H1 (cell line): Measurements from ENCODE around the gene TET2. TPM values are rescaled to one million over a fixed set of nuclear protein-coding genes. Genes with fewer than 3 reads are reported as not detected.

Experiments used
- CTCF ChIA-PET: fragments of 300-600 bp; sonication (Branson Sonifier 250); formaldehyde crosslinking; loops from one replicate; lab custom pipeline; 2021; ENCODE audit not compliant: partially characterized antibody; lab: Charles Lee
- POLR2A ChIA-PET: fragments of 300-600 bp; sonication (Branson Sonifier 250); formaldehyde crosslinking; loops from one replicate; lab custom pipeline; 2021; ENCODE audit warnings: inconsistent platforms; ENCODE audit not compliant: partially characterized antibody; lab: Charles Lee
- DNase-seq, 2 experiments: peaks; one replicate each; pipeline versions ENCODE4 v3.0.0 to v3.0.0-alpha.2; 2010 to 2022; ENCODE audit warnings: low spot score in 2 of 2, low read depth in 1 of 2, mixed read lengths in 1 of 2
- FAIRE-seq: peaks from 2 replicates; lab custom pipeline; 2011; peaks lifted over from hg19 to GRCh38; lab: Jason Lieb, UNC
- H2AFZ ChIP-seq: 2 replicates; pipeline ENCODE4 v1.8.1; 2012; ENCODE audit warnings: low read length, inconsistent platforms
- H2AK5ac ChIP-seq: 2 replicates; pipeline ENCODE4 v1.6.1; 2013; ENCODE audit warnings: low read depth, low read length
- H2BK120ac ChIP-seq: replicated peaks from 2 replicates; pipeline ENCODE3; 2013; ENCODE audit warnings: low read depth, low read length, inconsistent platforms
- H2BK12ac ChIP-seq: 2 replicates; pipeline ENCODE4 v1.6.1; 2013; ENCODE audit warnings: low read depth, low read length
- H2BK15ac ChIP-seq: 2 replicates; pipeline ENCODE4 v1.6.1; 2013; ENCODE audit warnings: low read length
- H2BK20ac ChIP-seq: 2 replicates; pipeline ENCODE4 v1.6.1; 2013; ENCODE audit warnings: low read length
- H2BK5ac ChIP-seq: 2 replicates; pipeline ENCODE4 v1.6.1; 2013; ENCODE audit warnings: low read depth, low read length
- H3K14ac ChIP-seq: 2 replicates; pipeline ENCODE4 v1.6.1; 2013; ENCODE audit warnings: inconsistent platforms; ENCODE audit not compliant: insufficient read length
- H3K18ac ChIP-seq: 2 replicates; pipeline ENCODE4 v1.6.1; 2013; ENCODE audit warnings: low read length; ENCODE audit errors: extremely low read depth
- H3K23ac ChIP-seq: 2 replicates; pipeline ENCODE4 v1.6.1; 2013; ENCODE audit warnings: inconsistent platforms; ENCODE audit not compliant: insufficient read length
- H3K23me2 ChIP-seq: 2 replicates; pipeline ENCODE4 v1.6.1; 2013; ENCODE audit warnings: low read depth, low read length
- H3K27ac ChIP-seq: 2 replicates; pipeline ENCODE4 v1.6.1; 2011; ENCODE audit warnings: low read depth, low read length, inconsistent platforms
- H3K27me3 ChIP-seq, 4 experiments: replicated peaks in 1 of 4; 1 replicate in 1 of 4; 2 replicates in 3 of 4; pipeline versions ENCODE4 v1.6.1 to v1.8.1; 2011 to 2013; ENCODE audit warnings: low read length in 3 of 4, mild to moderate bottlenecking in 3 of 4, inconsistent platforms in 2 of 4, mixed read lengths in 2 of 4, moderate library complexity in 1 of 4; ENCODE audit not compliant: control insufficient read depth in 3 of 4, insufficient read depth in 3 of 4; ENCODE audit errors: extremely low read depth in 1 of 4
- H3K36me3 ChIP-seq, 4 experiments: 2 replicates each; pipeline versions ENCODE4 v1.6.1 to v1.8.1; 2011 to 2013; ENCODE audit warnings: mild to moderate bottlenecking in 4 of 4, low read length in 3 of 4, moderate library complexity in 2 of 4, control low read depth in 1 of 4, inconsistent platforms in 1 of 4; ENCODE audit not compliant: insufficient read depth in 4 of 4, control insufficient read depth in 2 of 4
- H3K4ac ChIP-seq: replicated peaks from 2 replicates; pipeline ENCODE3; 2013; ENCODE audit warnings: low read length, low read depth, mixed read lengths, inconsistent platforms; ENCODE audit not compliant: insufficient read length
- H3K4me1 ChIP-seq, 4 experiments: replicated peaks in 1 of 4; 1 replicate in 1 of 4; 2 replicates in 3 of 4; pipeline versions ENCODE4 v1.6.1 to v1.8.1; 2011 to 2013; ENCODE audit warnings: low read length in 3 of 4, inconsistent platforms in 2 of 4, mixed read lengths in 1 of 4; ENCODE audit not compliant: insufficient read depth in 4 of 4, control insufficient read depth in 3 of 4
- H3K4me2 ChIP-seq, 2 experiments: 2 replicates each; pipeline versions ENCODE4 v1.6.1 to v1.8.1; 2011 to 2013; ENCODE audit warnings: low read depth in 2 of 2, low read length in 2 of 2, control low read depth in 1 of 2, inconsistent platforms in 1 of 2, mild to moderate bottlenecking in 1 of 2; ENCODE audit not compliant: insufficient read depth in 1 of 2
- H3K4me3 ChIP-seq, 4 experiments: fragments of 200-600, 300-600 bp in 1 of 4; sonication (generic), shearing (Covaris generic), sonication (Bioruptor Twin) in 1 of 4; 2 replicates each; pipeline versions ENCODE4 v1.5.1 to v1.8.1; 2011 to 2016; ENCODE audit warnings: low read length in 4 of 4, low read depth in 3 of 4, control low read depth in 2 of 4, inconsistent platforms in 2 of 4, mild to moderate bottlenecking in 2 of 4, mixed read lengths in 1 of 4, moderate library complexity in 1 of 4; ENCODE audit not compliant: insufficient read depth in 2 of 4; ENCODE audit errors: extremely low read depth in 1 of 4
- H3K56ac ChIP-seq: replicated peaks from 2 replicates; pipeline ENCODE3; 2013; ENCODE audit warnings: low read depth, mild to moderate bottlenecking, mixed read lengths, low read length, inconsistent platforms; ENCODE audit not compliant: insufficient read length
- H3K79me1 ChIP-seq: 2 replicates; pipeline ENCODE4 v1.6.1; 2013; ENCODE audit warnings: low read depth, low read length, control low read depth
- H3K79me2 ChIP-seq, 2 experiments: 2 replicates each; pipeline versions ENCODE4 v1.6.1 to v1.8.1; 2012 to 2013; ENCODE audit warnings: low read length in 2 of 2, mild to moderate bottlenecking in 2 of 2, inconsistent platforms in 1 of 2; ENCODE audit not compliant: insufficient read depth in 2 of 2, control insufficient read depth in 1 of 2
- H3K9ac ChIP-seq, 4 experiments: replicated peaks in 1 of 4; 1 replicate in 1 of 4; 2 replicates in 3 of 4; pipeline versions ENCODE4 v1.6.1 to v1.8.1; 2011 to 2013; ENCODE audit warnings: low read depth in 3 of 4, low read length in 3 of 4, control low read depth in 2 of 4, mild to moderate bottlenecking in 2 of 4, moderate library complexity in 2 of 4, inconsistent platforms in 1 of 4; ENCODE audit errors: extremely low read depth in 1 of 4
- H3K9me3 ChIP-seq, 2 experiments: 2 replicates each; pipeline versions ENCODE4 v1.6.1 to v1.8.1; 2012 to 2013; ENCODE audit warnings: mild to moderate bottlenecking in 2 of 2, moderate library complexity in 2 of 2, control low read depth in 1 of 2, inconsistent platforms in 1 of 2, low read depth in 1 of 2, low read length in 1 of 2, mixed read lengths in 1 of 2; ENCODE audit not compliant: insufficient read depth in 2 of 2
- H4K20me1 ChIP-seq, 2 experiments: replicated peaks in 1 of 2; 2 replicates each; pipeline versions ENCODE3 to v1.8.1; 2011 to 2013; ENCODE audit warnings: inconsistent platforms in 2 of 2, low read length in 2 of 2, mild to moderate bottlenecking in 1 of 2; ENCODE audit not compliant: insufficient read depth in 2 of 2, control insufficient read depth in 1 of 2
- H4K5ac ChIP-seq: 2 replicates; pipeline ENCODE4 v1.6.1; 2013; ENCODE audit warnings: low read length, low read depth, mixed read lengths, inconsistent platforms; ENCODE audit not compliant: insufficient read length
- H4K8ac ChIP-seq: 2 replicates; pipeline ENCODE4 v1.8.0; 2013; ENCODE audit warnings: mild to moderate bottlenecking, moderate library complexity, low read length, inconsistent platforms; ENCODE audit not compliant: insufficient read depth; ENCODE audit errors: extremely low read depth
- H4K91ac ChIP-seq: replicated peaks from 2 replicates; pipeline ENCODE3; 2013; ENCODE audit warnings: low read length, mixed read lengths, inconsistent platforms; ENCODE audit not compliant: insufficient read length
- CEBPB ChIP-seq: IDR thresholded peaks from 2 replicates; pipeline ENCODE4 v1.6.1; 2012; ENCODE audit warnings: low read depth, low read length
- KDM1A ChIP-seq: fragments of 200-600, 300-600 bp; sonication (generic); IDR thresholded peaks from 2 replicates; pipeline ENCODE4 v1.7.1; 2016; ENCODE audit warnings: mild to moderate bottlenecking, low read length, borderline replicate concordance
- SP2 ChIP-seq: IDR thresholded peaks from 2 replicates; pipeline ENCODE4 v1.6.1; 2012; ENCODE audit warnings: mild to moderate bottlenecking, low read length, inconsistent platforms
- ZNF274 ChIP-seq: IDR thresholded peaks from 2 replicates; pipeline ENCODE4 v1.7.0; 2012; ENCODE audit warnings: low read length, borderline replicate concordance; ENCODE audit errors: extremely low read depth
- polyA plus RNA-seq, 7 experiments: library from polyadenylated mRNA; depleted of rRNA in 3 of 7; stranded (reverse) in 5 of 7; unstranded in 2 of 7; fragments of >200 nt in 5 of 7; fragments of 200-250 nt in 2 of 7; gene quantifications; 1 replicate in 5 of 7; 2 replicates in 1 of 7; 4 replicates in 1 of 7; pipeline versions ENCODE4 v1.2.1 to v1.2.3, GENCODE V29; 2011 to 2013; ENCODE audit warnings: missing spikeins in 2 of 7, mixed read lengths in 2 of 7
- total RNA-seq: library from RNA; stranded (reverse); fragmentation: NEBNext Ultra II Directional; extraction: Animal tissue kit (Norgen Biotek cat#: 25700); gene quantifications from 2 replicates; pipeline ENCODE4 v1.2.1, GENCODE V29; 2021

Gene TET2
- total and polyA plus RNA-seq, 2 of the 8 experiments (the other 6 are each of a cell fraction or from before 2014, with no cell fraction given) = 1.0 to 2.6 TPM

GRCh38 chr4:105106426-105106825 lies 40.2 kb upstream of the TET2 start:
- Histone ChIP-seq H3K4me3 (no peak overlapping the region), H2BK15ac (no peak overlapping the region), H3K4ac (no peak overlapping the region), H3K9ac (no peak overlapping the region), H2BK5ac (no peak overlapping the region), H3K27ac (no peak overlapping the region), H2BK12ac (no peak overlapping the region), H3K79me2 (no peaks in the 10 kb centered on the region), H2AK5ac (no peak overlapping the region), H4K8ac (no peak overlapping the region), H3K23ac (no peak overlapping the region), H3K79me1 (no peaks in the 10 kb centered on the region), H3K36me3 (no peaks in the 10 kb centered on the region), H4K91ac (no peak overlapping the region), H4K20me1 (no peaks in the 10 kb centered on the region), H2BK20ac (no peak overlapping the region), H3K18ac (no peak overlapping the region), H3K56ac (no peak overlapping the region), H3K4me2 (no peak overlapping the region), H2BK120ac (no peak overlapping the region), H3K27me3 (peaks cover 0 to 1% (median 0%) of the 10 kb centered on the region in 4 experiments; a peak in 1 of 7 replicates), H4K5ac (no peak overlapping the region), H3K9me3 (no peaks in the 10 kb centered on the region), H3K23me2 (no peaks in the 10 kb centered on the region), H3K4me1 (no peaks in the 10 kb centered on the region), H3K14ac (no peak overlapping the region), H2AFZ (no peak overlapping the region)
- no peak for DNase-seq
- ChIA-PET POLR2A (no interaction called here), CTCF (no interaction called here)
- FAIRE-seq = no peak
- no peak for TF ChIP-seq SP2
- no peak for TF ChIP-seq ZNF274
- TF ChIP-seq KDM1A = no peak
- TF ChIP-seq CEBPB = no peak
